NOMO-1 treated with DMSO at 0.1 percent for 48 hours (cell line): Measurements from ENCODE around the gene SGCE.

Experiments
- DNase-seq: peaks from one replicate; lab custom pipeline; 2025; ENCODE audit not compliant: unreplicated experiment; lab: John Stamatoyannopoulos, UW

SGCE gene

GRCh38 chr7:94660006-94660405 is 4.1 kb upstream of the SGCE start:
- peak; percentile 56 for DNase-seq

- no peak for DNase-seq
Measured at GRCh38 chr7:94658826-94659225, 2.9 kb upstream of the SGCE start.

- peak; percentile 92 for DNase-seq
Measured at GRCh38 chr7:94657771-94658693, 2.1 kb upstream of the SGCE start.

- DNase-seq, result no peak
Measured at GRCh38 chr7:94656925-94657731, 1.2 kb upstream of the SGCE start.

GRCh38 chr7:94656658-94656924 is 658 bp upstream of the SGCE start:
- no peak for DNase-seq

GRCh38 chr7:94655126-94655847 is 646 bp downstream of the SGCE start:
- DNase-seq, result no peak

GRCh38 chr7:94654783-94655125 is 1.2 kb downstream of the SGCE start:
- no peak for DNase-seq

- DNase-seq, result no peak
Measured at GRCh38 chr7:94650147-94651051, 5.5 kb downstream of the SGCE start.

GRCh38 chr7:94649450-94649849 is 6.5 kb downstream of the SGCE start:
- DNase-seq, result no peak

- no peak for DNase-seq
Measured at GRCh38 chr7:94648731-94649130, 7.2 kb downstream of the SGCE start.

- no peak for DNase-seq
Measured at GRCh38 chr7:94647295-94647694, 8.6 kb downstream of the SGCE start.

GRCh38 chr7:94643771-94644545 is 12.0 kb downstream of the SGCE start:
- no peak for DNase-seq

- no peak for DNase-seq
Measured at GRCh38 chr7:94642838-94643653, 12.9 kb downstream of the SGCE start.

GRCh38 chr7:94639384-94639783 is 16.5 kb downstream of the SGCE start:
- no peak for DNase-seq

GRCh38 chr7:94635687-94636086 is 20.2 kb downstream of the SGCE start:
- DNase-seq, result peak; percentile 16

GRCh38 chr7:94634502-94634901 is 21.4 kb downstream of the SGCE start:
- DNase-seq, result no peak

- DNase-seq, result no peak
Measured at GRCh38 chr7:94633687-94634086, 22.2 kb downstream of the SGCE start.

- DNase-seq, result no peak
Measured at GRCh38 chr7:94633014-94633341, 23.0 kb downstream of the SGCE start.

- no peak for DNase-seq
Measured at GRCh38 chr7:94632338-94633013, 23.5 kb downstream of the SGCE start.
